Endothelial cell of umbilical vein (primary cell): ENCODE measurements around the gene CLEC14A. TPM values are rescaled to one million over a fixed set of nuclear protein-coding genes. Genes with fewer than 3 reads are reported as not detected.

Experiments used
- BruUV-seq: library from RNA; stranded (reverse); fragments of 400-500 nt; replicated peaks from 2 replicates; lab custom pipeline; 2021; lab: Mats Ljungman, UMichigan
- CTCF ChIA-PET: fragments of 300-600, 350-600 bp; sonication (Branson Sonifier 250); formaldehyde crosslinking; loops from one replicate; lab custom pipeline; 2021; ENCODE audit warnings: antibody characterized with exemption, inconsistent platforms; lab: Charles Lee
- POLR2A ChIA-PET: fragments of 300-600, 350-600 bp; sonication (Branson Sonifier 250); formaldehyde crosslinking; loops from one replicate; lab custom pipeline; 2021; ENCODE audit warnings: antibody characterized with exemption, inconsistent platforms; lab: Charles Lee
- DNase-seq: peaks from one replicate; pipeline ENCODE4 v3.0.0-alpha.2; 2011; ENCODE audit warnings: low read depth, low spot score
- FAIRE-seq: peaks from 2 replicates; lab custom pipeline; 2011; peaks lifted over from hg19 to GRCh38; lab: Jason Lieb, UNC
- H2AFZ ChIP-seq: 2 replicates; pipeline ENCODE4 v1.6.0; 2012; ENCODE audit warnings: low read depth, low read length, control low read depth, inconsistent platforms
- H3K27ac ChIP-seq: 2 replicates; pipeline ENCODE4 v1.5.1; 2011; ENCODE audit warnings: low read depth, mild to moderate bottlenecking, control low read depth, low read length, moderate library complexity; ENCODE audit not compliant: insufficient read depth
- H3K27me3 ChIP-seq, 2 experiments: 2 replicates each; pipeline versions ENCODE4 v1.6.0 to v1.6.1; 2011; ENCODE audit warnings: low read length in 2 of 2, mixed read lengths in 1 of 2; ENCODE audit not compliant: control insufficient read depth in 2 of 2, insufficient read depth in 2 of 2
- H3K36me3 ChIP-seq, 2 experiments: 2 replicates in 1 of 2; 3 replicates in 1 of 2; pipeline ENCODE4 v1.5.1; 2011; ENCODE audit warnings: low read length in 2 of 2, mild to moderate bottlenecking in 1 of 2, moderate library complexity in 1 of 2; ENCODE audit not compliant: control insufficient read depth in 2 of 2, insufficient read depth in 2 of 2; ENCODE audit errors: extremely low read depth in 1 of 2
- H3K4me1 ChIP-seq: 3 replicates; pipeline ENCODE4 v1.5.1; 2011; ENCODE audit warnings: mild to moderate bottlenecking, low read length; ENCODE audit not compliant: control insufficient read depth, insufficient read depth; ENCODE audit errors: extremely low read depth
- H3K4me2 ChIP-seq: 2 replicates; pipeline ENCODE4 v1.6.1; 2011; ENCODE audit warnings: low read length, control low read depth, mixed read lengths; ENCODE audit not compliant: insufficient read depth
- H3K4me3 ChIP-seq, 3 experiments: fragments of 200-600 bp in 1 of 3; sonication (generic), shearing (Covaris generic) in 1 of 3; replicated peaks in 1 of 3; 2 replicates each; pipeline ENCODE4 v1.5.1; 2011 to 2016; ENCODE audit warnings: control low read depth in 3 of 3, low read length in 3 of 3, mild to moderate bottlenecking in 2 of 3, inconsistent platforms in 1 of 3, low read depth in 1 of 3, moderate library complexity in 1 of 3; ENCODE audit not compliant: insufficient read depth in 1 of 3
- H3K79me2 ChIP-seq: 2 replicates; pipeline ENCODE4 v1.6.0; 2012; ENCODE audit warnings: low read length, inconsistent platforms; ENCODE audit not compliant: control insufficient read depth, insufficient read depth
- H3K9ac ChIP-seq: replicated peaks from 2 replicates; pipeline ENCODE3; 2011; ENCODE audit warnings: low read length, control low read depth; ENCODE audit not compliant: insufficient read depth; ENCODE audit errors: extremely low read depth
- H3K9me1 ChIP-seq: replicated peaks from 3 replicates; pipeline ENCODE4 v1.6.0; 2011; ENCODE audit warnings: mild to moderate bottlenecking, low read length; ENCODE audit not compliant: control insufficient read depth, insufficient read depth; ENCODE audit errors: extremely low read depth
- H3K9me3 ChIP-seq: replicated peaks from 2 replicates; pipeline ENCODE4 v1.5.1; 2012; ENCODE audit warnings: low read length, inconsistent platforms; ENCODE audit not compliant: control insufficient read depth, insufficient read depth
- H4K20me1 ChIP-seq: replicated peaks from 2 replicates; pipeline ENCODE3; 2011; ENCODE audit warnings: mild to moderate bottlenecking, low read length; ENCODE audit not compliant: control insufficient read depth, insufficient read depth; ENCODE audit errors: extremely low read depth
- EZH2 ChIP-seq: IDR thresholded peaks from 2 replicates; pipeline ENCODE4 v1.6.1; 2012; ENCODE audit warnings: borderline replicate concordance, low read depth, mild to moderate bottlenecking, moderate library complexity, low read length, inconsistent platforms; ENCODE audit not compliant: severe bottlenecking
- GATA2 ChIP-seq: IDR thresholded peaks from 2 replicates; pipeline ENCODE4 v1.7.0; 2011; ENCODE audit warnings: low read depth, mild to moderate bottlenecking, moderate library complexity, mixed read lengths, low read length; ENCODE audit not compliant: insufficient read length, insufficient read depth
- JUN ChIP-seq: IDR thresholded peaks from 2 replicates; pipeline ENCODE4 v1.6.1; 2011; ENCODE audit warnings: borderline replicate concordance, low read depth; ENCODE audit not compliant: insufficient read length, insufficient read depth
- MYC ChIP-seq: IDR thresholded peaks from one replicate; pipeline ENCODE4 v1.6.1; 2011; ENCODE audit warnings: mild to moderate bottlenecking, low read depth, low read length
- POLR2A ChIP-seq: IDR thresholded peaks from 2 replicates; pipeline ENCODE4 v1.6.1; 2012; ENCODE audit warnings: low read depth, mild to moderate bottlenecking, control low read depth, low read length
- POLR2AphosphoS5 ChIP-seq: IDR thresholded peaks from 2 replicates; pipeline ENCODE4 v1.6.1; 2012; ENCODE audit warnings: low read depth, mild to moderate bottlenecking, control low read depth, low read length, moderate library complexity; ENCODE audit not compliant: insufficient read depth
- dilution Hi-C: fragments of 300-500 bp; cut with MboI; formaldehyde crosslinking; loops from one replicate; pipeline ENCODE4 v1.15.0; 2019; ENCODE audit warnings: low sequenced_read_pairs; ENCODE audit not compliant: extremely low pct_ligation_motif_present
- intact Hi-C: fragments of 100-400 bp; cut with micrococcal nuclease; formaldehyde crosslinking; loops from one replicate; pipeline ENCODE4 v1.10.0; 2022
- polyA plus RNA-seq, 4 experiments: library from polyadenylated mRNA; depleted of rRNA in 3 of 4; stranded (reverse) in 3 of 4; unstranded in 1 of 4; fragments of >200 nt; gene quantifications; 2 replicates each; pipeline versions ENCODE4 v1.2.1 to v1.2.3, GENCODE V29; 2011 to 2012; ENCODE audit warnings: missing spikeins in 1 of 4
- total RNA-seq: library from RNA; stranded (reverse); gene quantifications from 2 replicates; pipeline ENCODE4 v1.2.3, GENCODE V29; 2021
- TF ChIP-seq, protein P1 (sequence below), 2 donors: IDR thresholded peaks; 1 replicate in 1 of 2; 2 replicates in 1 of 2; pipeline ENCODE4 v1.5.1; 2011; ENCODE audit warnings: low read length in 2 of 2, mild to moderate bottlenecking in 2 of 2, moderate library complexity in 2 of 2, control low read depth in 1 of 2, inconsistent platforms in 1 of 2, low read depth in 1 of 2; ENCODE audit not compliant: insufficient read depth in 1 of 2; ENCODE audit errors: extremely low read depth in 1 of 2

CLEC14A gene
- total and polyA plus RNA-seq, 2 donors (not counting 3 experiments of a cell fraction or from before 2014, with no cell fraction given), result 396 to 562 TPM

DNA sequence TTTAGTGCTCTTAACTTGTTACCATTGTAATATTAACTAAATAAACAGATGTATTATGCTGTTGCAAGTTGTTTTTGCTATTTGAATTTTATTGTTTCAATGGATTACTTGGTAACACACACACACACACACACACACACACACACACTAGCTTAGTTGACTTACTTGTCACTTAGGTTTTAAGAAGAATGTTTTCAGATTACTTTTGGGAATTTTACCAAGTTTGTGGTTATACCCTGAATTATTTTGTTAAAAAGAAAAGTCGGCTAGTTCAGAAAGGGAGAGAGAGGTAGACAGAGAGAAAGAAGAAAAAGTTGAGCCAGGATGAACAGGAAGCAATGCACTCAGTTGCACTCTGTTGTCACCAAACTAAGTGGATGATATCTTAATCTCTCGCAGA lies 42.9 kb downstream of the CLEC14A start:
- Histone ChIP-seq H3K9me1 (no peaks in the 10 kb centered on the region), H3K9ac (no peak overlapping the region), H3K9me3 (no peaks in the 10 kb centered on the region), H2AFZ (no peak overlapping the region), H3K36me3 (no peaks in the 10 kb centered on the region), H3K4me2 (no peak overlapping the region), H3K27me3 (no peaks in the 10 kb centered on the region), H3K4me3 (no peak overlapping the region), H4K20me1 (no peaks in the 10 kb centered on the region), H3K4me1 (peaks cover 27% of the 10 kb centered on the region), H3K79me2 (no peaks in the 10 kb centered on the region), H3K27ac (no peak overlapping the region)
- no TSS peak for BruUV-seq
- dilution Hi-C loops (no loop called here), intact Hi-C loops (no loop called here)
- POLR2A ChIA-PET, result no interaction called here
- FAIRE-seq (no peak), DNase-seq (no peak)
- TF ChIP-seq, protein P1, sequence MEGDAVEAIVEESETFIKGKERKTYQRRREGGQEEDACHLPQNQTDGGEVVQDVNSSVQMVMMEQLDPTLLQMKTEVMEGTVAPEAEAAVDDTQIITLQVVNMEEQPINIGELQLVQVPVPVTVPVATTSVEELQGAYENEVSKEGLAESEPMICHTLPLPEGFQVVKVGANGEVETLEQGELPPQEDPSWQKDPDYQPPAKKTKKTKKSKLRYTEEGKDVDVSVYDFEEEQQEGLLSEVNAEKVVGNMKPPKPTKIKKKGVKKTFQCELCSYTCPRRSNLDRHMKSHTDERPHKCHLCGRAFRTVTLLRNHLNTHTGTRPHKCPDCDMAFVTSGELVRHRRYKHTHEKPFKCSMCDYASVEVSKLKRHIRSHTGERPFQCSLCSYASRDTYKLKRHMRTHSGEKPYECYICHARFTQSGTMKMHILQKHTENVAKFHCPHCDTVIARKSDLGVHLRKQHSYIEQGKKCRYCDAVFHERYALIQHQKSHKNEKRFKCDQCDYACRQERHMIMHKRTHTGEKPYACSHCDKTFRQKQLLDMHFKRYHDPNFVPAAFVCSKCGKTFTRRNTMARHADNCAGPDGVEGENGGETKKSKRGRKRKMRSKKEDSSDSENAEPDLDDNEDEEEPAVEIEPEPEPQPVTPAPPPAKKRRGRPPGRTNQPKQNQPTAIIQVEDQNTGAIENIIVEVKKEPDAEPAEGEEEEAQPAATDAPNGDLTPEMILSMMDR (IDR thresholded peaks at IDR 0.05; ENCODE audit: extremely low read depth in 1 of 2, insufficient read depth in 1 of 2, low read depth in 1 of 2, low read length in 2 of 2), result no peak
- TF ChIP-seq EZH2 (no peak), GATA2 (no peak)
- CTCF ChIA-PET, result no interaction called here

GRCh38 chr14:38212111-38212510 lies 43.8 kb downstream of the CLEC14A start:
- Histone ChIP-seq H3K36me3 (no peaks in the 10 kb centered on the region), H3K9me1 (no peaks in the 10 kb centered on the region), H2AFZ (no peak overlapping the region), H3K4me1 (peaks cover 36% of the 10 kb centered on the region), H3K27me3 (no peaks in the 10 kb centered on the region), H3K9me3 (no peaks in the 10 kb centered on the region), H3K79me2 (no peaks in the 10 kb centered on the region), H4K20me1 (no peaks in the 10 kb centered on the region), H3K4me2 (no peak overlapping the region), H3K27ac (no peak overlapping the region), H3K4me3 (no peak overlapping the region), H3K9ac (no peak overlapping the region)
- intact Hi-C loops, result no loop called here
- dilution Hi-C loops, result no loop called here
- ChIA-PET POLR2A (no interaction called here), CTCF (interaction anchor here (1.9 to 2.6 kb wide), 2 partner anchors 14 to 655 kb away, joined by 6 to 7 read pairs; no protein-coding TSS in a partner anchor)
- TF ChIP-seq GATA2, result no peak
- no peak for TF ChIP-seq POLR2AphosphoS5
- no peak for TF ChIP-seq POLR2A
- TF ChIP-seq, protein P1 (IDR thresholded peaks at IDR 0.05; ENCODE audit: extremely low read depth in 1 of 2, insufficient read depth in 1 of 2, low read depth in 1 of 2, low read length in 2 of 2), result no peak
- no peak for TF ChIP-seq MYC
- TF ChIP-seq EZH2, result no peak
- TF ChIP-seq JUN, result no peak
- no peak for DNase-seq
- no peak for FAIRE-seq
- no TSS peak for BruUV-seq
